Subcutaneous adipose tissue (tissue), 4 donors: Measurements from ENCODE around the gene ZDHHC8. TPM values are rescaled to one million over a fixed set of nuclear protein-coding genes. Genes with fewer than 3 reads are reported as not detected.

ENCODE experiments used
- total RNA-seq, 4 donors: library from RNA; depleted of rRNA; stranded (reverse); fragments of >200 nt; gene quantifications; one replicate each; pipeline ENCODE4 v1.1.0, GENCODE V29; 2016
- TF ChIP-seq, protein P1 (sequence below): fragments of 450-650 bp; IDR thresholded peaks from one replicate; pipeline ENCODE4 v1.5.1; 2016; ENCODE audit warnings: low read depth, mild to moderate bottlenecking, control low read depth, antibody characterized with exemption, moderate library complexity

ZDHHC8 gene
- total RNA-seq, 4 donors from 2014 or later = 7.0 to 32.2 (median 11.0) TPM

DNA sequence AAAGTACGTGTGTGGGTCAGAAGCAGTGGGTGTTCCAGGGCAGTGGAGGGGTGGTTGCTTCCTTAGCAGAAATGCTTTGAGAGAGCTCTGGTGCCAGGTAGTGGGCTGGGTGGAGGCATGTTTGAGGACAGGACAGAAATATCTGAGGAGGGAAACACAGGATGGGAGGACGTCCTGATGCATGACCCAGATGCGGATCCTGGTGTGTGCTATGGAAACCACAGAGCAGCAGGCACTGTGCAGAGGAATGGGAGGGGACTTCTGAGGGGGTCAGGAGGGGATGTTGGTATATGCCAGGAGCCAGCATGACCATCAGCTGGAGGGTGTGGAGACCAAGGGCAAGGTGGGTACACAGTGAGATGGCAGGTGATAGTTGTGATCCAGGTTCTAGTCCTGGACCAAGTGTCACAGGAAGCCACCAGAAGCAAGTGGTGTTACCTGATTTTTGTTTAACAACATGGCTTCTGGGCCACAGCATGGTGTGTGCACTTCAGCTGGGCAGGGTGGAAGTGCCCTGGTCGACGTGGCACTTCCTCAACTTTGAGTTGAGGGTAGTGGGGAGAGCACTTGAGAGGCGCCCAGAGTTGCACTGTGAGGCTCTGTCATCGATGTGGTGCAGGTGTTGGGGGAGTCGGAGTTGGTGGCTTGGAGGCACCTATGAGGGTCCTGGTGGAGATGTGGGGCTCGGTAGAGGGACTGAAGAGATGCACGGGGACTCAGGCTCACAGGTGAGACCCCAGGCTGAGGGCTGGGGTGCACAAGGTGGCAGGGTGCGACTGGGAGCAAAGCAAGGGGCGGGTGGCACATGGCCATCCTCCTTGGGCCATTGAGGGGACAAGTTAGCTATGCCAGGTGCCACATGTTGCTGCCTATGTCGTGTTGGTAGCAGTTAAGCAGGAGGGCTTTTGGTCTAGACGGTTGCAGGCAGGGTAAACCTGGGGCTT lies 44.0 kb upstream of the ZDHHC8 start:
- TF ChIP-seq, protein P1, sequence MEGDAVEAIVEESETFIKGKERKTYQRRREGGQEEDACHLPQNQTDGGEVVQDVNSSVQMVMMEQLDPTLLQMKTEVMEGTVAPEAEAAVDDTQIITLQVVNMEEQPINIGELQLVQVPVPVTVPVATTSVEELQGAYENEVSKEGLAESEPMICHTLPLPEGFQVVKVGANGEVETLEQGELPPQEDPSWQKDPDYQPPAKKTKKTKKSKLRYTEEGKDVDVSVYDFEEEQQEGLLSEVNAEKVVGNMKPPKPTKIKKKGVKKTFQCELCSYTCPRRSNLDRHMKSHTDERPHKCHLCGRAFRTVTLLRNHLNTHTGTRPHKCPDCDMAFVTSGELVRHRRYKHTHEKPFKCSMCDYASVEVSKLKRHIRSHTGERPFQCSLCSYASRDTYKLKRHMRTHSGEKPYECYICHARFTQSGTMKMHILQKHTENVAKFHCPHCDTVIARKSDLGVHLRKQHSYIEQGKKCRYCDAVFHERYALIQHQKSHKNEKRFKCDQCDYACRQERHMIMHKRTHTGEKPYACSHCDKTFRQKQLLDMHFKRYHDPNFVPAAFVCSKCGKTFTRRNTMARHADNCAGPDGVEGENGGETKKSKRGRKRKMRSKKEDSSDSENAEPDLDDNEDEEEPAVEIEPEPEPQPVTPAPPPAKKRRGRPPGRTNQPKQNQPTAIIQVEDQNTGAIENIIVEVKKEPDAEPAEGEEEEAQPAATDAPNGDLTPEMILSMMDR = no peak

DNA sequence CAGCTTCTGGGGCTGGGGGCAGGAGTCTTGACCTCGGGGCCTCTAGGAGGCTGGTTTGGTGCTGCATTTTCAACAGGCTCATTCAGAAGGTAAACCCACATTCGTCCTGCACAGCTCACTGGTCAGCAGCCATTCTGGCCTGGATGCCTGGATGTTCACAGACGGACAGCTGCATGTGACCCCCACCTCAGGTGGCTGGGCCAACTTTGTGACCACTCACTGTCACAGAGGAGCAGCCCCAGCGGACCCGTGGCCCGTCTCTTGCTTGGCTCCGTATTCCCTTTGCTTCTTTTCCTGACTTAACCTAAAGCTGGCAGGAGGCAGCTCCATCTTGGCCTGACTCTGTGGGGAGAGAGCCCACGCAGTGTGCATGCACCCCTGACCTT lies 43.3 kb upstream of the ZDHHC8 start:
- TF ChIP-seq, protein P1 = no peak

DNA sequence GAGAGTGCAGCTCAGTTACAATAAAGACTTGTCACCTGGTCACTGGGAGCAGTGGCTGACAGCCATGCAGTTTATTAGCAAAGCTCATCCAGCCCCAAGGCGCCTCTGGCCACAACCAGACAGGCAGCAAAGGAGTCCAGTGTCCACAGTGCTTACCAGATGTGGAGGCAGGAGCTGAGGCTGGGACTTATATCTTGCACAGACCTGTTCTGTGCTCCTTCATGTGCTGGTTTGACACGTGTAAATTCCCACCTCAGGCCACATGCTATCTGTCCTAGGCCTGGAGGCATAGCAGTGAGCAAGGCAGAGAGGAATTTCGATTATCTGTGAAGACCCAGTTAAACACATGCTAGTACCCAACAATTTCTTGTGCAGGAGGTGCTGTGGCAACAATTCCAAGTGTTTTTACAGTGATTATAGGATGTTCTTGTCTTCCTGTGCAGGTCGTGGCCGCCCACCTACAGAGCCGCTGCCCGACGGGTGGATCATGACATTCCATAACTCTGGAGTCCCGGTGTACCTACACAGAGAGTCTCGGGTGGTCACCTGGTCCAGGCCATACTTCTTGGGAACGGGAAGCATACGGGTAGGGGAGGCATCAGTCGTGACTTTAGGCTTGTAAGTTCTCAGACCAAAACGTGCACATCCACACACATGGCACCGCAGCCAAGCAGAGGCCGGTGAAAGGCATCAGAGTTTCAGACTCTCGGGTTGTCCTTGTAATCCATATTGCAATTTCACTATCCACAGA lies 42.2 kb upstream of the ZDHHC8 start:
- TF ChIP-seq, protein P1 = no peak

DNA sequence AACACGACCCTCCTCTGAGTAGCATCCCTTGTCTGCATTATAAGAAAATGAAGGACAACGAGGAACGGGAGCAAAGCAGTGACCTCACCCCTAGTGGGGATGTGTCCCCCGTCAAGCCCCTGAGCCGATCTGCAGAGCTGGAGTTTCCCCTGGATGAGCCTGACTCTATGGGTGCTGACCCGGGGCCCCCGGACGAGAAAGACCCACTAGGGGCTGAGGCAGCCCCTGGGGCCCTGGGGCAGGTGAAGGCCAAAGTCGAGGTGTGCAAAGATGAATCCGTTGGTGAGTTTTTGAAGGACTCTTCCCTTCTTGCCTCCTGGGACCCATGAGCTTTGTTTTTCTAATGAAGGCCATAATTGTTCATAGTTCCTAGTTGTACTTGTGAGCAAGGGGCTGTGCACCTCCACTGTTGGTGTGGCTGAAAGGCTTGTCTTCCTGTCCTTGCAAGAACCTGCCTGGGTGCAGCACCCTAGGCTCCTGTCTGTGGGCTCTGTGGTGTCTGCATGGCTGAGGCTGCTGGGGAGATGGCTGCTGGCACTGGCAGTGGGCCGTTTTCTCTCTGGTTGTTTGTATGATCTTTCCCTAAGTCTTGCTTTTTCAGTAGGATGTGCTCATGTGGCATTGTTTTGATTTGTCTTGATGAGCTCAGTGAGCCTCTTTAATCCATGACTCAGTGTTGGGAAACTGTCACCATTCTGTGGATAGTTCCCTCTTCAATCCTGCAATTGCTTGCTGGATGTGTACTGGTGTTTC lies 41.5 kb upstream of the ZDHHC8 start:
- TF ChIP-seq, protein P1 = no peak

DNA sequence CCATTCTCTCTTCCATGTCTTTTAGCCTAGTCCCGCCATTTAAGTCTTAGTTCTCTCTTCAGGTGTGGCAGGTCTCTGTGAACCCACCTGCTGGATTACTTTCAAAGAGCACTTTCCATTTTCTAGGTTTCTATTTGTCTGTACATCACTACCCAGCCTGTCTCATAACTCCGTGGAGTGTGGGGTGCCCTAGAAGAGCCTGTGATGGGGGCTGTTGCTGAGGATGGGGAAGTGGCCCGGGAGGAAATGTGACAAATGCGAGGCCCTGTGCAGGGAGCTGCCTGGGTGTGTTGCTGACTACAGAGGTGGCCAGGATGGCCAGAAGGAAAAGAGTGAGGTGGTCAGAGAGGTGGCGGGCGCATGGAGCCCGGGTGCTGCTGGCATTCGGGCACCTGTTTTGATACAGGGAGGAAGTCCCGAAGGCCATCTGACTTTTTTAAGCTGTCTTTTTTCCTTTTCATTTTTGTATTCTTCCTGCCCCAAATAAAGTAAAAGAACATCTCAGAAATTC lies 40.8 kb upstream of the ZDHHC8 start:
- TF ChIP-seq, protein P1 = no peak

DNA sequence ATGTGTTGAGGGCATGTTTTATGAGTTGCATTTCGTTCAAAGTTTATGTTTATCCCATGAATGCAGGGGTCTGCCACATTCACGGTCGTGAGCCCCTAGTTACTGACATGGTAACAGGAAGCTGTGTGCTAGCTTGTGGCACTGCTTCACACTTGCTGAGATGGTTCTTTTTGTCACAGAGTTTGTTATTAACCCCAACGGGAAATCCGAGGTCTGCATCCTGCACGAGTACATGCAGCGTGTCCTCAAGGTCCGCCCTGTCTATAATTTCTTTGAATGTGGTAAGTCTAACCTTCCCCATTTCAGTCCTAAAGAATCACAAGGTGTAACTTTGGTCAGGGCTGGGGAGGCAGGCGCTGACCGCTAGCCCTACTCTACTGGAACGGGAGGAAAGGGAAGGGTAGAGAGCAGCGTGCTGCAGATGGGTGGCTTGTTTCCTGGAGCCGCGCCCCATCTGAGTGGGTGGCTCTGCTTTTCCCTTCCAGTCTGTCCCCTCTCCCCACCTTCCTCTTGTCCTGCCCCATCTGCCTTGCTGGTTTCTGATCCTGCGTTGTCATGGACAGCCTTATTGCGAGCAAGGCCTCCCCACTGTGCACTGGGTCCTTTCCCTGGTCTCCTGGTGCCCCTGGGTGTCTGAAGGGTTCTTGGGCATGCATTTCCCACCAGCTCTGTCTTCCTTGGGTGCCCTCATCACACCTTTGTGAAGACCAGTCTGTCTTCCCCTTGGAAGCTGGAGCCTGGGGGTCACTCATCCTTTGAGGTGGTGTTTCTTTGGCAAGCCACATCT lies 39.7 kb upstream of the ZDHHC8 start:
- TF ChIP-seq, protein P1 = no peak
